Psoas muscle (tissue), 8 donors: ENCODE data around the gene KANSL1. TPM values are rescaled to one million over a fixed set of nuclear protein-coding genes. Genes with fewer than 3 reads are reported as not detected.

Experiments used
- ATAC-seq, 4 donors: fragments of 200-7000 bp; cut with Tn5 transposase; one replicate each; pipeline ENCODE4 v1.9.1; 2020; ENCODE audit warnings: moderate library complexity in 3 of 4, mild to moderate bottlenecking in 2 of 4
- DNase-seq, 2 donors: peaks; one replicate each; pipeline ENCODE4 v3.0.0-alpha.2; 2020
- H3K27ac ChIP-seq: fragments of 200-600 bp; one replicate; pipeline ENCODE4 v1.8.0; 2022
- H3K27me3 ChIP-seq, 3 donors: fragments of 200-600 bp in 1 of 3; one replicate each; pipeline versions ENCODE4 v1.6.1 to v1.8.0; 2013 to 2022; ENCODE audit warnings: low read length in 2 of 3, mild to moderate bottlenecking in 2 of 3, moderate library complexity in 1 of 3; ENCODE audit not compliant: insufficient read depth in 3 of 3
- H3K36me3 ChIP-seq, 2 donors: fragments of 200-600 bp in 1 of 2; one replicate each; pipeline versions ENCODE4 v1.6.1 to v1.8.0; 2013 to 2022; ENCODE audit warnings: low read depth in 1 of 2, mild to moderate bottlenecking in 1 of 2, moderate library complexity in 1 of 2; ENCODE audit not compliant: insufficient read depth in 1 of 2
- H3K4me1 ChIP-seq: fragments of 200-600 bp; one replicate; pipeline ENCODE4 v1.8.0; 2022
- H3K4me3 ChIP-seq: fragments of 200-600 bp; one replicate; pipeline ENCODE4 v1.8.0; 2022; ENCODE audit warnings: mild to moderate bottlenecking
- H3K9me3 ChIP-seq: fragments of 200-600 bp; one replicate; pipeline ENCODE4 v1.8.0; 2022
- WGBS, 3 donors: extraction: QIAGEN DNeasy Blood & Tissue Kit; methylation state at CpG; one replicate each; pipeline versions ENCODE4 v1.1.6 to v1.1.7; 2013; 5-methylcytosine and 5-hydroxymethylcytosine counted together
- intact Hi-C, 2 donors: fragments of 100-400 bp; cut with DNase I; formaldehyde crosslinking; loops; one replicate each; pipeline versions ENCODE4 v1.11.0 to v1.14.2; 2022
- polyA plus RNA-seq, 3 donors: library from polyadenylated mRNA; stranded (reverse); fragments of 200-250 nt; gene quantifications; one replicate each; pipeline ENCODE4 v1.2.3, GENCODE V29; 2013
- total RNA-seq, 4 donors: library from RNA; stranded (reverse); fragmentation: NEBNext Ultra II Directional in 2 of 4; extraction: Animal tissue kit (Norgen Biotek cat#: 25700) in 2 of 4; gene quantifications; one replicate each; pipeline versions ENCODE4 v1.2.1 to v1.2.4, GENCODE V29; 2021 to 2023
- TF ChIP-seq, protein P1 (sequence below): fragments of 200-600 bp; IDR thresholded peaks from one replicate; pipeline ENCODE4 v1.8.0; 2022; ENCODE audit warnings: antibody characterized with exemption
- donor health status: healthy with polysubstance abuse.
- donor health status: DM: no; HTN: no; CAD: no; lungs with moderate emphysema.
- donor health status: Bipolar disorder and iron deficiency.
- donor health status: healthy.
- donor health status: DM: yes; HTN: yes; CAD: no.
- donor health status: DM: no; HTN: no; CAD: no.
- donor health status: DM: no; HTN: no; CAD: no.
- donor health status: DM: yes; HTN: yes; CAD: no.

The KANSL1 gene
- total and polyA plus RNA-seq, 7 donors, result 6.9 to 37.5 (median 25.8) TPM

DNA sequence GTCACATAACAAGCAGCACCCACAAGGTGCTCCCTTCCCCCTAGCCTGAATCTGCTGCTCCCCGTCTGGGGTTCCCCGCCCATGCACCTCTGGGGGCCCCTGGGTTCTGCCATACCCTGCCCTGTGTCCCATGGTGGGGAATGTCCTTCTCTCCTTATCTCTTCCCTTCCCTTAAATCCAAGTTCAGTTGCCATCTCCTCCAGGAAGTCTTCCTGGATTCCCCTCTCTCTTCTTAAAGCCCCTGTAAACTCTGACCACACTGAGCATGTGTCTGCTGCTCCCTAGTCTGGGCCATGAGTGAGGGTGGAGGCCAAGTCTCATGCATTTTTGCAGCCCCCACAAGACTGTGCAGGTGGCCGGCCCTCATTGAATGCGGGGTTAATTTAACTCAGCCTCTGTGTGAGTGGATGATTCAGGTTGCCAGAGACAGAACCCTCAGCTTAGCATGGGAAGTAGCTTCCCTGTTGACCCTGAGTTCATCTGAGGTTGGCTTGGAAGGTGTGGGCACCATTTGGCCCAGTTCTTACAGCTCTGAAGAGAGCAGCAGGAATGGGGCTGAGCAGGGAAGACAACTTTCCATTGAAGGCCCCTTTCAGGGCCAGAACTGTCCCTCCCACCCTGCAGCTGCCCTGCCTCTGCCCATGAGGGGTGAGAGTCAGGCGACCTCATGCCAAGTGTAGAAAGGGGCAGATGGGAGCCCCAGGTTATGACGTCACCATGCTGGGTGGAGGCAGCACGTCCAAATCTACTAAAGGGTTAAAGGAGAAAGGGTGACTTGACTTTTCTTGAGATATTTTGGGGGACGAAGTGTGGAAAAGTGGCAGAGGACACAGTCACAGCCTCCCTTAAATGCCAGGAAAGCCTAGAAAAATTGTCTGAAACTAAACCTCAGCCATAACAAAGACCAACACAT, 194.0 kb downstream of the KANSL1 start, which contains the start of gene STH:
TSS of gene STH (plus strand) at position 264 of the 913 bp plus-strand sequence. CDS start at position 294, 30 bp downstream.
- H3K27ac ChIP-seq, result no peak within 1 kb of the TSS
- DNase-seq (no peak), ATAC-seq (no peak)
- intact Hi-C loops, result no loop called here
- 58 to 68% (median 65%) methylated on average over 8 of the region's 8 CpGs for WGBS, 3 donors
- peaks cover 12% of the 10 kb centered on the region for H3K4me1 ChIP-seq
- H3K36me3 ChIP-seq, result peaks cover 0 to 56% of the 10 kb centered on the region in 2 donors
- TF ChIP-seq, protein P1, sequence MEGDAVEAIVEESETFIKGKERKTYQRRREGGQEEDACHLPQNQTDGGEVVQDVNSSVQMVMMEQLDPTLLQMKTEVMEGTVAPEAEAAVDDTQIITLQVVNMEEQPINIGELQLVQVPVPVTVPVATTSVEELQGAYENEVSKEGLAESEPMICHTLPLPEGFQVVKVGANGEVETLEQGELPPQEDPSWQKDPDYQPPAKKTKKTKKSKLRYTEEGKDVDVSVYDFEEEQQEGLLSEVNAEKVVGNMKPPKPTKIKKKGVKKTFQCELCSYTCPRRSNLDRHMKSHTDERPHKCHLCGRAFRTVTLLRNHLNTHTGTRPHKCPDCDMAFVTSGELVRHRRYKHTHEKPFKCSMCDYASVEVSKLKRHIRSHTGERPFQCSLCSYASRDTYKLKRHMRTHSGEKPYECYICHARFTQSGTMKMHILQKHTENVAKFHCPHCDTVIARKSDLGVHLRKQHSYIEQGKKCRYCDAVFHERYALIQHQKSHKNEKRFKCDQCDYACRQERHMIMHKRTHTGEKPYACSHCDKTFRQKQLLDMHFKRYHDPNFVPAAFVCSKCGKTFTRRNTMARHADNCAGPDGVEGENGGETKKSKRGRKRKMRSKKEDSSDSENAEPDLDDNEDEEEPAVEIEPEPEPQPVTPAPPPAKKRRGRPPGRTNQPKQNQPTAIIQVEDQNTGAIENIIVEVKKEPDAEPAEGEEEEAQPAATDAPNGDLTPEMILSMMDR, result no peak
- no peaks in the 10 kb centered on the region for H3K27me3 ChIP-seq
- H3K4me3 ChIP-seq, result no peak within 1 kb of the TSS
- H3K9me3 ChIP-seq, result no peaks in the 10 kb centered on the region

DNA sequence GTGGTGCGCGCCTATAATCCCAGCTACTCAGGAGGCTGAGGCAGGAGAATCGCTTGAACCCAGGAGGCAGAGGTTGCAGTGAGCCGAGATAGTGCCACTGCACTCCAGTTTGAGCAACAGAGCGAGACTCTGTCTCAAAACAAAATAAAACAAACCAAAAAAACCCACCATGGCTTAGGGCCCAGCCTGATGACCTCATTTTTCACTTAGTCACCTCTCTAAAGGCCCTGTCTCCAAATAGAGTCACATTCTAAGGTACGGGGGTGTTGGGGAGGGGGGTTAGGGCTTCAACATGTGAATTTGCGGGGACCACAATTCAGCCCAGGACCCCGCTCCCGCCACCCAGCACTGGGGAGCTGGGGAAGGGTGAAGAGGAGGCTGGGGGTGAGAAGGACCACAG, 195.6 kb downstream of the KANSL1 start:
- TF ChIP-seq, protein P1, result no peak
- Histone ChIP-seq H3K9me3 (no peaks in the 10 kb centered on the region), H3K27ac (no peak overlapping the region), H3K36me3 (peaks cover 0 to 69% of the 10 kb centered on the region in 2 donors), H3K27me3 (no peaks in the 10 kb centered on the region), H3K4me3 (no peak overlapping the region), H3K4me1 (no peaks in the 10 kb centered on the region)
- 87 to 94% (median 92%) methylated on average over 9 of the region's 9 CpGs for WGBS, 3 donors
- intact Hi-C loops, result no loop called here
- no peak for DNase-seq
- no peak for ATAC-seq

DNA sequence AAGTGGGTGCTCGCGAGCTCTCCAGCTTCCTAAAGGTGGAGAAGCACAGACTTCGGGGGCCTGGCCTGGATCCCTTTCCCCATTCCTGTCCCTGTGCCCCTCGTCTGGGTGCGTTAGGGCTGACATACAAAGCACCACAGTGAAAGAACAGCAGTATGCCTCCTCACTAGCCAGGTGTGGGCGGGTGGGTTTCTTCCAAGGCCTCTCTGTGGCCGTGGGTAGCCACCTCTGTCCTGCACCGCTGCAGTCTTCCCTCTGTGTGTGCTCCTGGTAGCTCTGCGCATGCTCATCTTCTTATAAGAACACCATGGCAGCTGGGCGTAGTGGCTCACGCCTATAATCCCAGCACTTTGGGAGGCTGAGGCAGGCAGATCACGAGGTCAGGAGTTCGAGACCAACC, 196.1 kb downstream of the KANSL1 start:
- Histone ChIP-seq H3K27ac (no peak overlapping the region), H3K9me3 (no peaks in the 10 kb centered on the region), H3K27me3 (no peaks in the 10 kb centered on the region), H3K36me3 (peaks cover 0 to 73% of the 10 kb centered on the region in 2 donors), H3K4me3 (no peak overlapping the region), H3K4me1 (no peaks in the 10 kb centered on the region)
- ATAC-seq, result no peak
- no peak for DNase-seq
- intact Hi-C loops, result no loop called here
- TF ChIP-seq, protein P1, result no peak
- WGBS, 3 donors, result 90 to 91% (median 90%) methylated on average over 13 of the region's 13 CpGs

DNA sequence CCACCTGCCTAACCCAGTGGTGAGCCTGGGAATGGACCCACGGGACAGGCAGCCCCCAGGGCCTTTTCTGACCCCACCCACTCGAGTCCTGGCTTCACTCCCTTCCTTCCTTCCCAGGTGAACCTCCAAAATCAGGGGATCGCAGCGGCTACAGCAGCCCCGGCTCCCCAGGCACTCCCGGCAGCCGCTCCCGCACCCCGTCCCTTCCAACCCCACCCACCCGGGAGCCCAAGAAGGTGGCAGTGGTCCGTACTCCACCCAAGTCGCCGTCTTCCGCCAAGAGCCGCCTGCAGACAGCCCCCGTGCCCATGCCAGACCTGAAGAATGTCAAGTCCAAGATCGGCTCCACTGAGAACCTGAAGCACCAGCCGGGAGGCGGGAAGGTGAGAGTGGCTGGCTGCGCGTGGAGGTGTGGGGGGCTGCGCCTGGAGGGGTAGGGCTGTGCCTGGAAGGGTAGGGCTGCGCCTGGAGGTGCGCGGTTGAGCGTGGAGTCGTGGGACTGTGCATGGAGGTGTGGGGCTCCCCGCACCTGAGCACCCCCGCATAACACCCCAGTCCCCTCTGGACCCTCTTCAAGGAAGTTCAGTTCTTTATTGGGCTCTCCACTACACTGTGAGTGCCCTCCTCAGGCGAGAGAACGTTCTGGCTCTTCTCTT, 196.8 kb downstream of the KANSL1 start:
- ATAC-seq, result no peak
- H3K27me3 ChIP-seq, result no peaks in the 10 kb centered on the region
- H3K27ac ChIP-seq, result peak overlapping the region; percentile 16
- 77 to 88% (median 82%) methylated on average over 31 of the region's 31 CpGs for WGBS, 3 donors
- H3K36me3 ChIP-seq, result peaks cover 0 to 81% of the 10 kb centered on the region in 2 donors
- H3K9me3 ChIP-seq, result no peaks in the 10 kb centered on the region
- no peak overlapping the region for H3K4me3 ChIP-seq
- intact Hi-C loops, result no loop called here
- TF ChIP-seq, protein P1, result no peak
- no peaks in the 10 kb centered on the region for H3K4me1 ChIP-seq
- DNase-seq, result no peak
